Fibroblast of lung (primary cell): ENCODE measurements around the gene BAIAP3.

Experiments
- CTCF ChIP-seq, 2 donors: IDR thresholded peaks in 1 of 2; conservative IDR thresholded peaks in 1 of 2; 1 replicate in 1 of 2; 2 replicates in 1 of 2; pipeline ENCODE4 v1.5.1; 2011 to 2012; ENCODE audit warnings: low read length in 2 of 2, control low read depth in 1 of 2, inconsistent platforms in 1 of 2, low read depth in 1 of 2, mild to moderate bottlenecking in 1 of 2
- EZH2 ChIP-seq: IDR thresholded peaks from 2 replicates; pipeline ENCODE4 v1.5.1; 2012; ENCODE audit warnings: low read length, control low read depth, mild to moderate bottlenecking; ENCODE audit errors: missing control alignments

GRCh38 chr16:1380195-1380594 is 46.8 kb downstream of the BAIAP3 start:
- no peak for TF ChIP-seq EZH2
- no peak for TF ChIP-seq CTCF (conservative IDR thresholded peaks at IDR 0.05 in 1 of 2, IDR thresholded peaks at IDR 0.05 in 1 of 2; ENCODE audit: low read depth in 1 of 2, low read length in 2 of 2)
